Activated CD8-positive, alpha-beta memory T cell treated with anti-CD3 and anti-CD28 coated beads, Interleukin-2, amount 50 U/mL, for 24 hours (primary cell): Measurements from ENCODE around the gene CRYAB.
"Not testable (repeated sequence)": the region's sequence is repeated elsewhere in the genome, so short reads cannot be mapped to it uniquely, and the experiment has no call there.

Experiments used
- DNase-seq: peaks from one replicate; pipeline ENCODE4 v3.0.0-alpha.2; 2020; ENCODE audit errors: extremely low read depth

Gene CRYAB

GRCh38 chr11:111933872-111934271 lies 22.3 kb upstream of the CRYAB start:
- DNase-seq: no peak

GRCh38 chr11:111933176-111933575 lies 21.6 kb upstream of the CRYAB start:
- DNase-seq: not testable (repeated sequence)

GRCh38 chr11:111932611-111932950 lies 21.0 kb upstream of the CRYAB start:
- no peak for DNase-seq

GRCh38 chr11:111930472-111930871 lies 18.9 kb upstream of the CRYAB start:
- no peak for DNase-seq

- peak; percentile 83 for DNase-seq
Observed at GRCh38 chr11:111926505-111927391, 15.2 kb upstream of the CRYAB start.

GRCh38 chr11:111925953-111926352 lies 14.4 kb upstream of the CRYAB start:
- no peak for DNase-seq

- no peak for DNase-seq
Observed at GRCh38 chr11:111923951-111924350, 12.4 kb upstream of the CRYAB start.

GRCh38 chr11:111923351-111923788 lies 11.8 kb upstream of the CRYAB start:
- DNase-seq: no peak

- no peak for DNase-seq
Observed at GRCh38 chr11:111922803-111923202, 11.2 kb upstream of the CRYAB start.

- no peak for DNase-seq
Observed at GRCh38 chr11:111921541-111922230, 10.1 kb upstream of the CRYAB start.

GRCh38 chr11:111920908-111921307 lies 9.3 kb upstream of the CRYAB start:
- DNase-seq: no peak

- no peak for DNase-seq
Observed at GRCh38 chr11:111918390-111919256, 7.1 kb upstream of the CRYAB start, which contains the start of gene C11orf52. TSS of gene C11orf52 (plus strand) at chr11:111918913. CDS start at chr11:111918973, 60 bp downstream.

GRCh38 chr11:111917788-111918187 lies 6.2 kb upstream of the CRYAB start:
- DNase-seq: no peak

GRCh38 chr11:111917312-111917711 lies 5.7 kb upstream of the CRYAB start:
- no peak for DNase-seq

- no peak for DNase-seq
Observed at GRCh38 chr11:111916768-111917167, 5.2 kb upstream of the CRYAB start.

- no peak for DNase-seq
Observed at GRCh38 chr11:111913997-111914396, 2.4 kb upstream of the CRYAB start.

GRCh38 chr11:111913031-111913861 lies 1.7 kb upstream of the CRYAB start:
- no peak for DNase-seq

- no peak for DNase-seq
Observed at GRCh38 chr11:111912535-111912934, 965 bp upstream of the CRYAB start, which contains the start of gene HSPB2. TSS of gene HSPB2 (plus strand) at chr11:111912734. CDS start at chr11:111912830, 96 bp downstream.

- no peak for DNase-seq
Observed at GRCh38 chr11:111910676-111911562, 651 bp downstream of the CRYAB start.

- no peak for DNase-seq
Observed at GRCh38 chr11:111909378-111909777, 2.2 kb downstream of the CRYAB start.
